HL-60 (cell line): ENCODE measurements around the gene TNRC6C.

ENCODE experiments used
- POLR2AphosphoS5 ChIP-seq: IDR thresholded peaks from 2 replicates; pipeline ENCODE4 v1.6.1; 2012; ENCODE audit warnings: low read depth
- TF ChIP-seq, protein P1 (sequence below): IDR thresholded peaks from 2 replicates; pipeline ENCODE4 v1.6.1; 2012; ENCODE audit warnings: low read depth; ENCODE audit not compliant: insufficient replicate concordance

DNA sequence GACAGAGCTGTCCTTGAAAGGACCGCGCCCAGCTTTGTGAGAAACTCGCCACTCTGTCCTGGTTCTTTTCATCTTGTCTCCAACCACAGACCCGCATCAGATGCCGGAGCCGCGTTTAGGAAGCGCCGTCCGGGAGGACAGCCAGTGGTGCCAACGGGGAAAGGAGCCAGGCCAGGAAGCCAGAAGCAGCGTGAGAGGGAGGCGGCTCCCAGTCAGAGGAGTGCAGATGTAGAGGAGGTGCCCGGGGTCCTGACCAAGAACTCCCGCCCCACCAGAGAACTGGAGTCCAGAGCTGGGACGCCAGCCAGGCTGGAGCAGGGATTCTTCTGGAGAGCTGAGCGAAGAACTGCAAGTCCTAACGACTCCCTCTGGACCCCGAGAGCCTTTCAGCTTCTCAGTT lies 49.3 kb upstream of the TNRC6C start:
- TF ChIP-seq, protein P1, sequence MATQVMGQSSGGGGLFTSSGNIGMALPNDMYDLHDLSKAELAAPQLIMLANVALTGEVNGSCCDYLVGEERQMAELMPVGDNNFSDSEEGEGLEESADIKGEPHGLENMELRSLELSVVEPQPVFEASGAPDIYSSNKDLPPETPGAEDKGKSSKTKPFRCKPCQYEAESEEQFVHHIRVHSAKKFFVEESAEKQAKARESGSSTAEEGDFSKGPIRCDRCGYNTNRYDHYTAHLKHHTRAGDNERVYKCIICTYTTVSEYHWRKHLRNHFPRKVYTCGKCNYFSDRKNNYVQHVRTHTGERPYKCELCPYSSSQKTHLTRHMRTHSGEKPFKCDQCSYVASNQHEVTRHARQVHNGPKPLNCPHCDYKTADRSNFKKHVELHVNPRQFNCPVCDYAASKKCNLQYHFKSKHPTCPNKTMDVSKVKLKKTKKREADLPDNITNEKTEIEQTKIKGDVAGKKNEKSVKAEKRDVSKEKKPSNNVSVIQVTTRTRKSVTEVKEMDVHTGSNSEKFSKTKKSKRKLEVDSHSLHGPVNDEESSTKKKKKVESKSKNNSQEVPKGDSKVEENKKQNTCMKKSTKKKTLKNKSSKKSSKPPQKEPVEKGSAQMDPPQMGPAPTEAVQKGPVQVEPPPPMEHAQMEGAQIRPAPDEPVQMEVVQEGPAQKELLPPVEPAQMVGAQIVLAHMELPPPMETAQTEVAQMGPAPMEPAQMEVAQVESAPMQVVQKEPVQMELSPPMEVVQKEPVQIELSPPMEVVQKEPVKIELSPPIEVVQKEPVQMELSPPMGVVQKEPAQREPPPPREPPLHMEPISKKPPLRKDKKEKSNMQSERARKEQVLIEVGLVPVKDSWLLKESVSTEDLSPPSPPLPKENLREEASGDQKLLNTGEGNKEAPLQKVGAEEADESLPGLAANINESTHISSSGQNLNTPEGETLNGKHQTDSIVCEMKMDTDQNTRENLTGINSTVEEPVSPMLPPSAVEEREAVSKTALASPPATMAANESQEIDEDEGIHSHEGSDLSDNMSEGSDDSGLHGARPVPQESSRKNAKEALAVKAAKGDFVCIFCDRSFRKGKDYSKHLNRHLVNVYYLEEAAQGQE = no peak
- TF ChIP-seq POLR2AphosphoS5 = no peak
